ENCODE results near the gene HECA. TPM values are rescaled to one million over a fixed set of nuclear protein-coding genes. Genes with fewer than 3 reads are reported as not detected.
"Not testable (repeated sequence)": the region's sequence is repeated elsewhere in the genome, so short reads cannot be mapped to it uniquely, and the experiment has no call there.

Gene HECA
- total RNA-seq, 1 experiment from 2014 or later = 9.4 TPM

- H3K4me3 Mint-ChIP-seq = no peak overlapping the region
- ChIA-PET CTCF (interaction anchor here (0.8 kb wide), 1 partner anchor 164 kb away, joined by 3 read pairs; no protein-coding TSS in a partner anchor), POLR2A (no interaction called here)
- H3K27ac Mint-ChIP-seq = no peak overlapping the region
- no peak for ATAC-seq
- H3K27me3 Mint-ChIP-seq (ENCODE audit: low read depth) = no peaks in the 10 kb centered on the region; the same call in 1 of the 2 replicates
- H3K9me3 Mint-ChIP-seq = peaks cover 50% of the 10 kb centered on the region
- peaks cover 39% of the 10 kb centered on the region for H3K36me3 Mint-ChIP-seq
- TF ChIP-seq NFATC4 (CRISPR knock-in tag; IDR thresholded peaks at IDR 0.05) = no peak
- no peak for TF ChIP-seq E2F1 (CRISPR knock-in tag; IDR thresholded peaks at IDR 0.05)
- TF ChIP-seq SOX15 (CRISPR knock-in tag; IDR thresholded peaks at IDR 0.05) = no peak
- TF ChIP-seq ZNF532 (CRISPR knock-in tag; IDR thresholded peaks at IDR 0.05; ENCODE audit: borderline replicate concordance) = no peak
- no peak for TF ChIP-seq NR3C1 (CRISPR knock-in tag; conservative IDR thresholded peaks at IDR 0.05; ENCODE audit: low read depth)
- no peak for TF ChIP-seq TP53 (CRISPR knock-in tag; IDR thresholded peaks at IDR 0.05)
- no peak for TF ChIP-seq GABPB1 (CRISPR knock-in tag; IDR thresholded peaks at IDR 0.05)
- TF ChIP-seq NR2C2 (CRISPR knock-in tag; IDR thresholded peaks at IDR 0.05) = no peak
- no peak for TF ChIP-seq PRRX2 (CRISPR knock-in tag; IDR thresholded peaks at IDR 0.05)
- TF ChIP-seq ZNF138 (CRISPR knock-in tag; conservative IDR thresholded peaks at IDR 0.05) = no peak
- TF ChIP-seq GTF2I (CRISPR knock-in tag; conservative IDR thresholded peaks at IDR 0.05) = no peak
- no peak for DNase-seq (ENCODE audit: low spot score)
- H3K4me1 Mint-ChIP-seq = no peaks in the 10 kb centered on the region
These were observed 70.1 kb downstream of the HECA start for GRCh38 chr6:139204978-139205377.

- POLR2A ChIA-PET = no interaction called here
- H3K27me3 Mint-ChIP-seq (ENCODE audit: low read depth) = no peaks in the 10 kb centered on the region; the same call in 1 of the 2 replicates
- no peak overlapping the region for H3K4me3 Mint-ChIP-seq
- CTCF ChIA-PET = no interaction called here
- no peak overlapping the region for H3K27ac Mint-ChIP-seq
- ATAC-seq (no peak), DNase-seq (ENCODE audit: low spot score) (no peak)
- no peaks in the 10 kb centered on the region for H3K4me1 Mint-ChIP-seq
- H3K36me3 Mint-ChIP-seq = peaks cover 48% of the 10 kb centered on the region
- H3K9me3 Mint-ChIP-seq = peaks cover 56% of the 10 kb centered on the region
- TF ChIP-seq ZNF219 (CRISPR knock-in tag; IDR thresholded peaks at IDR 0.05; ENCODE audit: borderline replicate concordance) (no peak), ZBTB21 (CRISPR knock-in tag; IDR thresholded peaks at IDR 0.05; ENCODE audit: borderline replicate concordance) (no peak), ZBTB43 (CRISPR knock-in tag; IDR thresholded peaks at IDR 0.05) (no peak), ELF4 (CRISPR knock-in tag; IDR thresholded peaks at IDR 0.05; ENCODE audit: low read depth) (no peak), TEAD4 (CRISPR knock-in tag; IDR thresholded peaks at IDR 0.05) (no peak), ATF3 (CRISPR knock-in tag; conservative IDR thresholded peaks at IDR 0.05) (no peak), SP1 (CRISPR knock-in tag; conservative IDR thresholded peaks at IDR 0.05) (no peak), NR3C1 (CRISPR knock-in tag; conservative IDR thresholded peaks at IDR 0.05; ENCODE audit: low read depth) (no peak), ZNF121 (CRISPR knock-in tag; IDR thresholded peaks at IDR 0.05) (no peak), MLX (CRISPR knock-in tag; IDR thresholded peaks at IDR 0.05) (no peak), ERG (CRISPR knock-in tag; IDR thresholded peaks at IDR 0.05) (no peak), HMGXB4 (CRISPR knock-in tag; IDR thresholded peaks at IDR 0.05) (no peak), IRF2 (CRISPR knock-in tag; IDR thresholded peaks at IDR 0.05; ENCODE audit: borderline replicate concordance, low read depth) (no peak)
These were observed 71.0 kb downstream of the HECA start for GRCh38 chr6:139205843-139206242.

GRCh38 chr6:139210766-139211165 is 75.9 kb downstream of the HECA start:
- Mint-ChIP-seq H3K36me3 (peaks cover 55% of the 10 kb centered on the region), H3K9me3 (peaks cover 65% of the 10 kb centered on the region)
- H3K4me1 Mint-ChIP-seq; CTCF ChIA-PET; H3K27ac Mint-ChIP-seq; H3K27me3 Mint-ChIP-seq (ENCODE audit: low read depth); DNase-seq (ENCODE audit: low spot score); POLR2A ChIA-PET; H3K4me3 Mint-ChIP-seq; ATAC-seq: not testable (repeated sequence)
